Transverse colon (tissue), 4 donors: ENCODE measurements around the gene KCNQ2. TPM values are rescaled to one million over a fixed set of nuclear protein-coding genes. Genes with fewer than 3 reads are reported as not detected.

Experiments
- DNase-seq: peaks from one replicate; pipeline ENCODE4 v3.0.0-alpha.2; 2019
- H3K27ac ChIP-seq, 4 donors: fragments of 200-600 bp; sonication (generic); 2 replicates each; pipeline ENCODE4 v1.5.1; 2016 to 2018; ENCODE audit warnings: inconsistent platforms in 4 of 4
- H3K27me3 ChIP-seq: fragments of 200-600 bp; sonication (generic); 2 replicates; pipeline ENCODE4 v1.5.1; 2017; ENCODE audit warnings: inconsistent platforms
- H3K36me3 ChIP-seq, 4 donors: fragments of 200-600 bp; sonication (generic); 2 replicates each; pipeline ENCODE4 v1.5.1; 2017 to 2019; ENCODE audit warnings: inconsistent platforms in 4 of 4
- H3K4me1 ChIP-seq, 4 donors: fragments of 200-600 bp; sonication (generic); 2 replicates each; pipeline ENCODE4 v1.5.1; 2017 to 2020; ENCODE audit warnings: inconsistent platforms in 4 of 4
- H3K4me3 ChIP-seq, 4 donors: fragments of 200-600 bp; sonication (generic); 1 replicate in 1 of 4; 2 replicates in 3 of 4; pipeline versions ENCODE4 v1.5.1 to v1.6.1; 2017 to 2019; ENCODE audit warnings: inconsistent platforms in 4 of 4
- H3K9me3 ChIP-seq, 2 donors: fragments of 200-600 bp; sonication (generic); 2 replicates each; pipeline ENCODE4 v1.5.1; 2017 to 2019; ENCODE audit warnings: inconsistent platforms in 2 of 2
- CTCF ChIP-seq, 5 experiments: fragments of 200-600 bp in 3 of 5; fragments of 450-650 bp in 2 of 5; sonication (generic) in 3 of 5; IDR thresholded peaks; 1 replicate in 2 of 5; 2 replicates in 3 of 5; pipeline ENCODE4 v1.5.1; 2016 to 2017; ENCODE audit warnings: antibody characterized with exemption in 5 of 5, inconsistent platforms in 3 of 5, mild to moderate bottlenecking in 2 of 5, moderate library complexity in 1 of 5
- EP300 ChIP-seq: sonication (generic); formaldehyde crosslinking; IDR thresholded peaks from one replicate; pipeline ENCODE4 v1.6.1; 2017; ENCODE audit warnings: antibody characterized with exemption, low read depth
- POLR2A ChIP-seq: fragments of 450-650 bp; IDR thresholded peaks from one replicate; pipeline ENCODE4 v1.6.1; 2016; ENCODE audit warnings: antibody characterized with exemption, mild to moderate bottlenecking, moderate library complexity
- POLR2AphosphoS5 ChIP-seq, 3 donors: sonication (generic); formaldehyde crosslinking; IDR thresholded peaks; one replicate each; pipeline ENCODE4 v1.6.1; 2016; ENCODE audit warnings: antibody characterized with exemption in 3 of 3
- WGBS, 2 donors: methylation state at CpG; one replicate each; pipeline ENCODE4 v1.1.5; 2018; ENCODE audit warnings: low coverage in 1 of 2; 5-methylcytosine and 5-hydroxymethylcytosine counted together
- in situ Hi-C, 4 donors: fragments of 200-750 bp; cut with MboI; loops; one replicate each; pipeline versions ENCODE4 v1.15.0 to v1.15.1; 2017; ENCODE audit warnings: low sequenced_read_pairs in 3 of 4, low pct_ligation_motif_present in 1 of 4, low pct_unique_long_range_greater_than_20kb in 1 of 4
- intact Hi-C: fragments of 100-400 bp; cut with DNase I; formaldehyde crosslinking; loops from one replicate; pipeline ENCODE4 v1.15.1; 2023; ENCODE audit warnings: low total_unique reads
- total RNA-seq, 4 donors: library from RNA; depleted of rRNA; stranded (reverse); fragments of >200 nt; gene quantifications; one replicate each; pipeline ENCODE4 v1.1.0, GENCODE V29; 2016

Gene KCNQ2
- total RNA-seq, 4 donors from 2014 or later = 0.32 to 0.41 (median 0.37) TPM; not detected in 1

- H3K27me3 ChIP-seq = no peaks in the 10 kb centered on the region
- H3K4me1 ChIP-seq = no peaks in the 10 kb centered on the region
- in situ Hi-C loops = no loop called here
These were observed 69.6 kb downstream of the KCNQ2 start for GRCh38 chr20:63402860-63403220.

DNA sequence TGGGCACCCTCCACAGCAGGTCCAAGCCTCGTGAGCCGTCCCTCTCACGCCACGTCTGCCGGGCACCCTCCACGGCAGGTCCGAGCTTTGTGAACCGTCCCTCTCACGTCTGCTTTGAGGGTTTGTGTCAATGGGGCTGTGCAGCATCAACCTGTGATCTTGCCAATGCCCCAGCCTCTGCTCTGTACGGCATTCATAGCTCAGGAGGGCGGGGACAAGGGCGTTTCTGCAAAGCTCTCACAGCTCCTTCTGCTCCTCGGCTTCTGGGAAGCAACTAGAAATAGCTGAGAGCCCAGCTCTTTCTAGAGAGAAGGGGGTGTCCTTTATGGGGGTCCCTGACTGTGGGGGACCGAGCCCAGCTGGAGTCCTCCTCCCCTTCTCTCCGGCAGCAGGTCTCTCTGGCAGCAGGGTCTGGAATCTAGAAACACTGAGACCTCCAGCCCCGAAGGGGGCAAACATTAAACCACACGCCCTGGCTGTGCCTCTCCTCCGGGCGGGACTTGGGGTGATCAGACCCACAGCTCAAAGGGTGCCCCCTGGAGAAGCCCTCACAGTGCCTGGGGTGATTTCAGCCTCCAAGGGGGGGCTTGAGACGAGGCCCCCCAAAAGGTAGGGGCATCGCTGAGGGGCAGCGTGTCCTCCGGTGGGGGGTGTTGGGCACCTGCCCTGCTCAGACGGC is 70.1 kb downstream of the KCNQ2 start:
- Histone ChIP-seq H3K27ac (no peak overlapping the region), H3K4me1 (no peaks in the 10 kb centered on the region), H3K4me3 (no peak overlapping the region), H3K9me3 (no peaks in the 10 kb centered on the region), H3K27me3 (no peaks in the 10 kb centered on the region), H3K36me3 (no peaks in the 10 kb centered on the region)
- TF ChIP-seq POLR2AphosphoS5 (IDR thresholded peaks at IDR 0.05) = no peak
- TF ChIP-seq EP300 = no peak
- TF ChIP-seq CTCF (IDR thresholded peaks at IDR 0.05) = no peak
- TF ChIP-seq POLR2A = no peak
- intact Hi-C loops = no loop called here
- no peak for DNase-seq
- WGBS, 2 donors = 47% methylated on average over 21 of the region's 24 CpGs; no CpG with 5 or more reads in 1 of the 2 donors
- in situ Hi-C loops = no loop called here

More at GRCh38 chr20:63402860-63403220, 69.6 kb downstream of the KCNQ2 start:
- Histone ChIP-seq H3K36me3 (no peaks in the 10 kb centered on the region), H3K9me3 (no peaks in the 10 kb centered on the region), H3K27ac (no peak overlapping the region), H3K4me3 (no peak overlapping the region)
- TF ChIP-seq EP300 (no peak), POLR2AphosphoS5 (IDR thresholded peaks at IDR 0.05) (no peak), CTCF (IDR thresholded peaks at IDR 0.05) (no peak), POLR2A (no peak)
- intact Hi-C loops = no loop called here
- WGBS, 2 donors = 19% methylated on average over 7 of the region's 9 CpGs; no CpG with 5 or more reads in 1 of the 2 donors
- no peak for DNase-seq

DNA sequence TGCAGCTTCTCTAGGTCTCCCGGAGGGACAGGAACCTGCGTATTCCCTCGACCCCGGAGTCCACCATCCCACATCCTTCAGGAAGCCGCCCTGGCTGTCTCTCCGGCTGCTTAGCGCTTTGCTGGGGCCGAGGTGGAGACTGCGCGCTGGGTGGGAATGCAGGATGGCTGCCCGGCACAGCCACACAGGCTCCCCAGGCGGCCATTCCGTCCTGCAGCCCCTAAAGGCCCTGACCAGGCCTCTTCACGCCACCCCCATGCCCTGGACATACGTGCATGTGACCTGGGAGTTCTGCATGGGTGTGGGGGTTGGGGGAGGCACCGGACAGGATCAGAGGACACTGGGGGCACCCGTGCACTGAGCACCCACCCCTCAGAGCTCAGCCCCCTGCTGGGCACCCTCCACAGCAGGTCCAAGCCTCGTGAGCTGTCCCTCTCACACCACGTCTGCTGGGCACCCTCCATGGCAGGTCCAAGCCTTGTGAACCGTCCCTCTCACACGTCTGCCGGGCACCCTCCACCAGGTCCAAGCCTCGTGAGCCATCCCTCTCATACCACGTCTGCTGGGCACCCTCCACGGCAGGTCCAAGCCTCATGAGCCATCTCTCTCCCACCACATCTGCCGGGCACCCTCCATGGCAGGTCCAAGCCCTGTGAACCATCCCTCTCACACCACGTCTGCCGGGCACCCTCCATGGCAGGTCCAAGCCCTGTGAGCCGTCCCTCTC is 70.9 kb downstream of the KCNQ2 start:
- no peaks in the 10 kb centered on the region for H3K27me3 ChIP-seq
- in situ Hi-C loops (no loop called here), intact Hi-C loops (no loop called here)
- no peak for TF ChIP-seq POLR2AphosphoS5 (IDR thresholded peaks at IDR 0.05)
- no peak for TF ChIP-seq EP300
- TF ChIP-seq CTCF (IDR thresholded peaks at IDR 0.05) = no peak
- TF ChIP-seq POLR2A = no peak
- H3K4me3 ChIP-seq = no peak overlapping the region
- 62 to 74% methylated on average over 2 to 29 of the region's 29 CpGs for WGBS, 2 donors
- H3K4me1 ChIP-seq = no peaks in the 10 kb centered on the region
- H3K9me3 ChIP-seq = no peaks in the 10 kb centered on the region
- DNase-seq = no peak
- H3K27ac ChIP-seq = no peak overlapping the region
- no peaks in the 10 kb centered on the region for H3K36me3 ChIP-seq

GRCh38 chr20:63400486-63401210 is 71.8 kb downstream of the KCNQ2 start:
- no peaks in the 10 kb centered on the region for H3K9me3 ChIP-seq
- no peak overlapping the region for H3K27ac ChIP-seq
- no peak for DNase-seq
- H3K4me3 ChIP-seq = no peak overlapping the region
- in situ Hi-C loops (no loop called here), intact Hi-C loops (no loop called here)
- no peaks in the 10 kb centered on the region for H3K4me1 ChIP-seq
- no peaks in the 10 kb centered on the region for H3K27me3 ChIP-seq
- TF ChIP-seq POLR2A = no peak
- TF ChIP-seq EP300 = no peak
- TF ChIP-seq CTCF (IDR thresholded peaks at IDR 0.05) = no peak
- TF ChIP-seq POLR2AphosphoS5 (IDR thresholded peaks at IDR 0.05) = no peak
- 83 to 84% methylated on average over 4 to 44 of the region's 44 CpGs for WGBS, 2 donors
- no peaks in the 10 kb centered on the region for H3K36me3 ChIP-seq
